CD4-positive, alpha-beta T cell treated with Interleukin-21 for 1 hour (primary cell): Measurements from ENCODE around the gene SPATA31C2.
"Not testable (repeated sequence)": the region's sequence is repeated elsewhere in the genome, so short reads cannot be mapped to it uniquely, and the experiment has no call there.

Experiments used
- DNase-seq: peaks from one replicate; pipeline ENCODE4 v3.0.0-alpha.2; 2020

SPATA31C2 gene

DNA sequence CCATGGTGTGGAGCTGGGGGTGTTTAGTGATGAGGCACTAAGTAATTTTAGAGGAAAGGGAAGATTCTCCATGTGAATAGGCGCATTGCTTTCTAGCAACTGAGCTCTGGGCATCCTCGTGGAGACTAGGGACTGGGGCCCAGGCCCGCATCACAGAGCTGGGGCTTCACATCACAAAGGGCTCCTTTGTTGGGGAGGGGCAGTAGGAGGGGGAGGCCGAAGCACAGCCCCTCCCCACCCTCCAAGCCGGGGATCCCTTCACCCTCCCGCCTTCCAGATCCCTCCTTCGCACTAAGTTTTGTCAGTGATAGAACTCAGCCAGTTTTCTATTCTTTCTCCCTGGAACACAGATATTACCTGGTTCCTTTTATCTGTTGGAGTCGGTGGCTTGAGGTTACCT is at the start of gene SPATA31C2:
Gene SPATA31C2 (minus strand): TSS at position 101 of the 400 bp plus-strand sequence. CDS start 29 bp downstream, at position 72.
- DNase-seq, result not testable (repeated sequence)

DNA sequence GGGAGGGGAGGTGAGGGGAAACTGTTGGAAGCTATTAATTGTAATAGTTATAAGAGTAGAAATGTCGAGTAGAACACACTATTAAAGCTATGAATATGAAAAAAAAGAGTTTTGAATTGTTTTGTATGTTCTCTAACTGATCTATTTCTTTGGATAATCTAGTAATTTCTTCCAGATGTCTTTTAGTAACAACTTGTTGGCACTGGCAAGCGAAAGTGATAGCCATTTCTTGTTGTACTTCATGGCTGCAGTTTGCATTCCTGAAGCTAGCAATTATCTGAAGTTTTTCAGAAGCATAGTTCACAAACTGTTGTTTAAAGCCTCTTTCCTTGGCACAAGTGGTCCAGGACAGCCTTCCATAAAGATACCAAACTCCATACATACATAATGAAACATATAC is 49.4 kb upstream of the SPATA31C2 start:
- DNase-seq, result no peak

DNA sequence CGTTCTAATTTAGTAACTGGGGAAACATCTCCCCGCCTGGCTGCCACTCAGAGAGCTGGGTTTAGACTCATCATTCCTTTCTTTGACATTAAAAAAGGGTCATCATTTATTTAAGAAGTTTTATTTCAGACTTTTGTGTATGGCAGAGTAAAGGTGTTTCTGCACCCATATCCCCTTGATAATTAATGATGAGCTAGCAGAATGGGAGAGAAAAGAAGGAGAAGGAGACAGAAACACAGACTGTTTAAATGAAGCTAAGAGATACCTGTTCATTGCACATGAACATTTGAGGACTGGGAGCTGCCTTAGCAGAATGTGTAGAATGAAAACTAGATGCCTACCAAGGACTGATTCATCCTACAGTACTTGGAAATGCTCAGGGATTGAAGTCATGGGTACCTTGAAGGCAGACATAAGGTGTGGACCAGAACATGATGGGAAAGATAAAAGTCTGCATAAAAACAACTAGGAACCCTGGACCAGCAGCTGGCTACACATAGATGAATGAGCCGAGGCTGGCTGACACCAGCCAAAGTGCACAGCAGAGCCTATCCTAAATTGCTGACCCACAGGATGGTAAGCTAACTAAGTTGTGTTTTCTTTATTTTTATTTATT is 48.3 kb upstream of the SPATA31C2 start:
- DNase-seq, result no peak

DNA sequence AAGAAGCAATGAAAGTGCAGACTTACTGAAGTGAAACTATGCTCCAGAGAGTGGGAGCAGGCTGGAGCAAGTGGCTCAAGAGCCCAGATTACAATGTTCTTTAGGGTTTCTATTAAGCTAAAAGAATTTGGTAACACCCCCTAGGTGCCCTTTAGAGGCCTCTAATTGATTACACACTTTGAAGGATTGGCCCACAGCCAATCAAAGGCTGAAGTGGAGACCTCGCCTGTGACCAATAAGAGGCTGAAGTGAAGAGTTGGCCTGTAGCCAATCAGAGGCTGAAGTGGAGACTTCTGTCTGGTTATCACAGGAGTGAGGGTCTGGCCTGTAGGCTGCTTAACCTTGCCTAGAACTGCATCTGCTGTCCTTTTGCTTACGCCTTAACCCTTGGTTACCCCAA is 46.7 kb upstream of the SPATA31C2 start:
- no peak for DNase-seq

DNA sequence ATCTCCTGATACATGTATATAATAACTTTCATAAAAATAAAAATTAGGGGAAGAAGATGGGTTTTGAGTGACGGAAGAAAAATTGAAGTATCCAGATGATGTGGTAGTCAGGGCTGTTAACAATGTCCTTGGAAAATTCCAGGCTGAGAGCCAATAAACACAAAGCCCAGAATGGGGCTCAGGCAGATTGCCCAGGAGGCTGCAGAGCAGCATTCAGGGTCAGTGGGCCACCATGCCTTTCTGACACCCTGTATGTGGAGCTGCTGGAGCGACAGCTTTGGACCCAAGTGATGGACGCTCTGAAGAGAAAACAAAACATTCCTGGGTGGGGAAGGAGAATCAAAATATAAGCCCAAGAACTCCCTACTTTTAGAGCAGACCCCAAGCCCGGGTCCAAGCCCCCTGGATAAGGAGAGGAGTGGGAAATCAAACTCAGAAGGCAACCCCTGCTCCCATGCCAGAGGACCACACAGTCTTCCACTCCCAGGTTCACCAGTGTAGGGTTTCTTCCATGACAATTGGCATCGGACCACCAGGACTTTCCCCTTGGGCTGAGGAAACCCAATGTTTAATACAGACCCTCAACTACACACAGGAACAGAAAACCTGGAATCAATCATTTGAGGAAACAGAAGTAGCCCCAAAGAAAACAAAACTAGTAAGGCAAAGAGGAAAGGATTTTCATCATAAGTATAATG is 45.7 kb upstream of the SPATA31C2 start:
- DNase-seq, result no peak

DNA sequence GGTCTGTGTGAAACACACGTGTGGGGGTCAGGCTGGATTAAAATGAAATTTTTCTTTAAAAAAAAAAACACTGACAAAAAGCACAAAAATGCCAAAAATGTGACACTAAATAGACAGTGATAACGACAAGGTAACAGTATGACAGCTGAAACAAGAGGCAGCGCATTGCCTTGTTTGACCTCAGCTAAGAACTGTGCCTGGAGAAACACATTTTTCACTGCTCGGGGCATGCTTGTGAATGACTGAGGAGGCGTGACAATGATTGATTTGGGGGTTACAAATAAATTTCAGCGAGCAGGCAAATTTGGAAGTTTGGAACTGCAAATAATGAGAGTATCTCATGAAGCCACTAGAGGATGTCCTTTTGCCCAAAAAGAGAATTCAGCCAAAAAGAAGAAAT is 44.2 kb upstream of the SPATA31C2 start:
- no peak for DNase-seq

DNA sequence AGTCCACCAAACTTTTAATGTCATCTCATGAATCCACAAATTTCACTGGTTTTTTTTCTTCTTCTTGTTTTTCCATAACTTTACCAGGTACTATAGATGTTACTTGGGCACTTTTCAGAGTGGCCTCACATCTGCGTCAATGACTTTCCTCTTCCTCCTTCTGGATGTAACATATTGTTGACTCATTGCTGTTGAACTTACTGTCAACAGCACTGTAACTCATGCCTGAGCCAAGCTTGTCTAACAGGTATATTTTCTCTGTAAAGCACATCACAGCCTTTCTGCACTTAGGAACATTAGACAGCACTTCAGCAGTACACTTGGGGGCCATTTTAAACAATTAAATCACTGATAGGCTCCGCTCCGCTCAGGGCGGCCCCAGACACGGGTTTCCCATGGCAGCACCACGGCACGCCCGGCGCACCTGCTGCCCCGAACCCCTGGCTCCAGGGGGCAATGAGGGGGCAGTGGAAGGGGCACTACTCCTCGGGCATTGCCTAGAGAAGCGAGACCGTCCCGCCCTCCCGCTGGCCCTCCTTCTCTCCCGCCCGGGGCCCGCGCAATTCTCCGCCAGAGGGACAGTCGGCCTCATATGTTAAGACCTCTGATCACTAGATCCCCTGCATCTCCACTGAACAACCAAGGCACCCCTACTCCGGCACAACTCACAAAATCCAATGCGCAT is 41.9 kb upstream of the SPATA31C2 start:
- DNase-seq, result no peak

DNA sequence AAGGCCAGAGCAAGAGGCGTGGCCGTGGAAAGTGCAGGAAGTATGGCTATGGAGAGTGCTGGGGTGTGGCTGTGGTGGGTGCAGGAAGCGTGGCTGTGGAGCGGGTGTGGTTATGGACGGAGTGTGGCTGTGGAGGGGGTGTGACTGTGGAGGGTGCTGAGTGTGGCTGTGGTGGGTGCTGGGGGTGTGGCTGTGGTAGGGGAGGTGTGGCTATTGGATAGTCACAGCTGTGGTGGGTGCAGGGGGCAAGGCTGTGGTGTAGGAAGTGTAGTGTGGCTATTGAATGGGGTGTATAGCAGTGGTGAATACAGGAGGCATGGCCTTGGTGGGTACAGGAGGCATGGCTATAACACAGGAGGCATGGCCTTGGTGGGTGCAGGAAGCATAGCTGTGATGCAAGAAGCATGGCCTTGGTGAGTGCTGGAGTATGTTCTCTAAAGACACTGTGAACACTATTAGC is 40.8 kb upstream of the SPATA31C2 start:
- peak; percentile 27 for DNase-seq

DNA sequence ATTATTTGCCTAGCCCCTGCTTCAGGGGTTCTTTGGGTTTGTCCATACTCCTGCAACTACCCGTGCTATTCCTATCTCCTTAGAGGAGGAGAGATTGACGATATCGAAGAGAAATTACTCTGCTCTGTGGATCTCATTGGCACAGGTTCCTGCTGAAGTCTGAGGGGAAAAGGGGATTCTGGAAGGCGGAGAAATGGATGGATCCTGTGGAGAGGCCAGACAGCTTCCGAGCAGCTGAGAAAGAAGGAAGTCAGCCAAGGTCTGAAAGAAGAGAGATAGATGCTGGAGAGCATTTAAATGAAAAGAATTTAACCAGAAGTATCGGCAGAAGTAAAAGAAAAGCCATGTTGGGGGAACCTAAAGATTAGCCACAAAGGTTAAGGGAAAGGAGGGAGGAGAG is 40.4 kb upstream of the SPATA31C2 start:
- DNase-seq, result no peak

DNA sequence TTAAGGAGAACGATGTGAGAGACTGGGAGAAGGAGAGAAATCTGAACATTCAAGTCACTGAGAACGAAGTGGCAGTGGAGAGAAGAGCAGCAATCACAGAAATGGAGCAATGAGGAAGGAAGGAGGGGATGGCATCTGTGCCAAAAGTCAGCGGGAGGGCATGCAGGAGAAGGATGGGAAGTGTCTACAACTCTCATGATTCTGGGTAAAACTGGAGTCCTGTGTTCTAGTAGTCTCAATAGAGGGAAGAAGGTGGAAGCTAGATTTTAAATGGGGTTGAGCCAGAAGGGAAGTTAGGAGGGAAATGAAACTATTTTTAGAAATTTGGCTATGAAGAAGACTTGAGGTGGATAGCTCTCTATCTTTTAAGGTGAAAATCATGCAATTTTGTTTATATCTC is 39.1 kb upstream of the SPATA31C2 start:
- no peak for DNase-seq

DNA sequence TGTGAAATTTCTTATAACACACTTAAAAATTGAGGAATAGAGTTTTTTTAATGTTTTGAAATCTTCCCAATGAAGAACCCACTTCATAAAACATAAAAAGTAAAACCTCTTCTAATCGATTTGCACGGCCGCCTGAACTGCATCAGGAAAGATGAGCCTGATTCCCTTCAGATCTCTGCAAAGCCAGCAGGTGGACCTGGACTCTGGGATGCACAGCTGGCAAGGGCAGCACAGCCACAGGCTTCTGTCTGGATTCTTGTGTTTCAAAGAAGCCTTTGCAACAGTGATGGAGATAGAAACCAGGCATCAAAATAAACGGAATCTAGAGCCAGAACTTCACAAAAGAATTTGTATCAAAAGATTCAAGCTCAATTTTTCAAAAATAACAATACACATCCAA is 36.0 kb upstream of the SPATA31C2 start:
- DNase-seq, result no peak

DNA sequence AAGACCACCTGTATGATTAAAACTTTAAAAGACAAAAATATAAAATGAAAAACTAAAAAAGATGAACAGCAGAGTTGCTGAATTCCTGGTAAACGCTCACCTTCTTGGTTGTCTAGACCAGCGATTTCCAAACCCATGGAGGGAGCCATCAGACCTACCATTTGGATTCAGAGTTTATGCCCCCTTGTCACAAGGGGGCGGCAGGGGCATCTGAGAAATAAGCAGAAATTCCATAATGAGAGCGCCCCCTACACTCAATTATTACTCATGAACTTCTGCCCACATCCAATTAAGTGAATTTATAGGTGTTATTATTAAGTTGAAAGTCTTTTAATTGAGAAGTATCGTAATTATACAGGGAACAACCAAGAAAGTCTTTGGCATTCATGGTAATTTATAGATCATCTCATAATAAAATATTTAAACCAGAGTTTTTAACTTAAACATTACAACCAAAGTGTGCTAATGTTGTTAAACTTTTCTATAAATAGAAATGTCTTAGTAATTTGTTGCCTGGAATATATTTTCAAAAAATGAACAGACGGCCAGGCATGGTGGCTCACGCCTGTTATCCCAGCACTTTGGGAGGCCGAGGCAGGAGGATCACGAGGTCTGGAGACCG is 35.2 kb upstream of the SPATA31C2 start:
- DNase-seq, result peak; percentile 63

DNA sequence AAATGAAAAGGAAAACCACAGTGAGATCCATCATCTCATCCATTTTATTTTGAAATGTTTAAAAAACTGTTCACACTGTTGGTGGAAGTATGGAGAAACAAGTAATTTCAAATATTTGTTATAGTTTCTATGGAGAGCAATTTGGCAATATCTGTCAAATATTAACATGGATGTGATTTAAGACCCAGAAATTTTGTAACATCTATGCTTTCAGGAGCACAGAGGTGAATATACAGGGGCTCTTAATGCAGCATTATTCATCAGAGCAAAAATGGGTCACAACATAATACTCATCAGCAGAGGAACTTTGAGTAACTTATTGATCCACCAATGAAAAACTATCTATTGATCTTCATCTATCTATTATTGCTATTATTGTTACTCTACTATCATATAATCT is 31.4 kb upstream of the SPATA31C2 start:
- DNase-seq, result no peak

DNA sequence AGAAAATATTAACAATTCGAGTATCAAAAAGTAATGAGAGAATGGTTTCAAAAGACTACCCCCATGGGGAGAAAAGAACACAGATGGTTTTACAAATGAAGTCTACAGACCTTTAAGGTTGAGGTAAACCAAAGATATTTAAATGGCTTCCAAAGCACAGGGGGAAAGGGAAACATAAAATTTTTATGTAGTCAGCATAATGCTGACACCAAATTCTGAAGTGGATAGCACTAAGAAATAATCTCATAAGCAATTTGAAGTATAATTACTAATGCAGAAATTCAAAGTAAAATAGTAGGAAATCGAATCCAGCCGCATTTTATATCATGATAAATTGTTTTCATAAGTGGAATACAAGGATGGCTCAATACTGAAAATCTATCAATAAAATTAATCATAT is 30.3 kb upstream of the SPATA31C2 start:
- no peak for DNase-seq

DNA sequence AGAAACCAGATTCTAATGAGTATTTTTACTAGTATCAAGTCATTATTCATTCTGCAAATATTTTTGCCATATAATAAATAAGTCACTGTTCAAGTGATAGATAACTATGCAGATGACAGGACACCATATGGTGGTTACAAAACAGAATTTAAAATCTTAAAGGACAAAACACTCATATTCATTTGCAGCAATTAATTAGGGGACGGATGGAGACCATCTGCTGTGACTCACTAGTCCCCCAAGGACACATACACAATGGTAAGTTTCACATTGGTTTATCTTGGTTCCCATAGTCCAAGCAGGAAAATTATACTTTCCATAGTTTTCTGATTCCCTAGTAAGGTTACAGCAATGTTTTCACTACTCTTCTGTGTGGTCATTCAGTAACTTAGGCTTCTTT is 28.4 kb upstream of the SPATA31C2 start:
- DNase-seq, result no peak

DNA sequence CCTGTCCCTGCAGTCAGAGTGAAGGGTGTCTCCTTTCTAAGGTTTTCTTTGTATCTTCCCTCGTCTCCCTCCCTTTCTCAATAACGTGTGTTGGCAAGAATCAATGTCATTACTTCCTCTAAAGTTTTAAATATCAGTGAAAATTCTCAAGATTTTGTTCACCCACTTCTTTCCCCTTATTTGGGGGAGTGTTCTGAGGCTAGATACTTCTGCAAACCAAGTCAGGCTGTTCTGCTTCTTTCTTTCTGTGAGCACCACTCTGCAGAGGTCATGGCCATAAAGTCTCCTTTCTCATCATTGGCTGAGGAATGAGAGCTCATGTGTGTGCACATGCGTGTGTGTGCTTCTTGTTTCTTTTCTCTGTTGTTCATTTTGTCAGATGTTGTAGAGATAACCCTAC is 26.6 kb upstream of the SPATA31C2 start:
- DNase-seq, result no peak

DNA sequence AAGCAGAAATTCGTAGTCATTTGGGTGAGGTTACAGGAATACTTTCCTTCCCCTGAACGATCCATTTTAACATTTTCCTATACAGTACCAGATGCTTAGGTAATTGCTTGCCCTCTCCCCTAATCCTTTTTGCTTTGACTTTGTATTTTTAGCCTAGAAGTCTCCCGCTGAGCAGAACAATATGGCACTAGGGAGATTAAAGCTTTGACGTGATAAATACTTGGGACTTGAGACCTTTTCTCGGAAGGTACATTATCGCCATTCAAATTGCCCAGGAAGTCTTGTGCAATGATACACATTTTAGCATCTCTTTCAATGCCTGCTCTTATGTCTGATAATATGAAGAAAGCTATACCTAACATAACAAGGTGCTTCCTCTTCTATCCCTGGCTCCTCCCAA is 22.9 kb upstream of the SPATA31C2 start:
- no peak for DNase-seq

DNA sequence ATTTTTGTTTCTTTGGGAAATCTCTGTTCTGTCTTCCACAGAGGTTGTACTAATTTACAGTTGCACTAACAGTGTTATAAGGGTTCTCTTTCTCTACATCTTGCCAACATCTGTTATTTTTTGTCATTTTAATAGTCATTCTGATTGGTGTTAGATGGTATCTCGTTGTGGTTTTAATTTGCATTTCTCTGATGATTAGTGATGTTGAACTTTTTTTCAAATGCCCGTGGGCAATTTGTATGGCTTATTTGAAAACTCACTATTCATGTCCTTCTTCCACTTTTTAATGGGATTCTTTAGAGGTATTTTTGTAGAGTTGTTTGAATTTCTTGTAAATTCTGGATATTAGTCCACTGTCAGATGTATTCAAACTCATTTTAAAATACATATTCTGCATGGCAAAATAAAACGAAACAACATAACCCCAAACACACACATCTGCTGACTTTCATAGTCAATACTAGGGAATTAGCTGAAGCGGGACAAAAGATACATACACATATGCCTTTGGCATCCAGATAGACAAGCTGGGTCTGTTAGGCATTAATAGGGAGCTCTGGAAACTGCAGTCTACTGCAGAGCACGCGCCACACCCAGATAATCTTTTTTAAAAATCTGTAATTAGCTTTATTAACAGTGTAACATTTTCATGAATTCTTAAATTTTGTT is 5.8 kb upstream of the SPATA31C2 start:
- DNase-seq, result no peak

DNA sequence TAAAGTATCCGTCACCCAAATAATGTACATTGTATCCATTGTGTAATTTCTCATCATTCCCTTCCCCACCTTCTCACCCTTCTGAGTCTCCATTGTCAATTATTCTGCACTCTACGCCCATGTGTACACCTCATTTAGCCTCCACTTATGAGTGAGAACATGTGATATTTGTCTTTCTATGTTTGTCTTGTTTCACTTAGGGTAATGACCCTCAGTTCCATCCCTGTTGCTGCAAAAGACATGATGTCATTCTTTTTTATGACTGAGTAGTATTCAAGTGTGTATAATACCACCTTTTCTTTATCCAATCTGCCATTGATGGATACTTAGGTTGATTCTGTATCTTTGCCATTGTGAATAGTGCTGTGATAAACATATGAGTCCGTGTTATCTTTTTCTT is 4.9 kb upstream of the SPATA31C2 start:
- no peak for DNase-seq

DNA sequence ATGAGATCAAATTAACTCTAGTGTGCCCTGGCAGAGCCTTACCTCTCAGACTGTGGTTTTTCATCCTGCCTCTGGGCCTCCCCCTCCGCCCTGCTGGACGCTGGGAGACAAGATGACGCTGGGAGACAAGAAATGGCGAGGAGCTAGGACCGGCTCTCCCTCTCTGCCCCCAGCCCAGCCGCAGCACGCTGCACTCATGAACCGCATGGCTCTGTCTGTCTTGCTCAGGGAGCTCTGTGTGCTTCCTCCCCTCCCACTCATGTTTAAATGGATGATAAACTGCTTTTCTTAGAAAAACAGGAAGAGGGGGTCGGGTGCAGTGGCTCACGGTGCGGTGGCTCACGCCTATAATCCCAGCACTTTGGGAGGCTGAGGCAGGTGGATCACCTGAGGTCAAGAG is 4.7 kb downstream of the SPATA31C2 start:
- not testable (repeated sequence) for DNase-seq

DNA sequence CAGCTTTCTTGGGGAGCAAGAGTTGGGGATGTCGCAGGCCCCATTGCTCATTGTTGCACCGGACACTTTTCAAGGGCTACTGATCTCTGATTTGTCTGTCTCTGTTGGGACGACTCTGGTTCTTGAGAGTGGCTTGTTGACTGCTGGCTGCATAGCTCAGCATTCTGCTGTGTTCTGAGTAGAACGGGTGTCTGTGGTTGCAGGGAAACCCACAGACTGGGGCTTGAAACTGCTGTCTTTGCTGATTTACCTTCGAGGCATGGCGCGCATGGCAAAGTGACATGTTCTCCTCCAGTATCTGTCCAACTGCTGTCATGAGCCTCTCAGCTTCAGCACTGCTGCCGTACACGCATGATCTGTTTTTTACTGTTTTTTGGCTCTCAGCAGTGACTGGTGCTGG is 8.7 kb downstream of the SPATA31C2 start:
- not testable (repeated sequence) for DNase-seq

DNA sequence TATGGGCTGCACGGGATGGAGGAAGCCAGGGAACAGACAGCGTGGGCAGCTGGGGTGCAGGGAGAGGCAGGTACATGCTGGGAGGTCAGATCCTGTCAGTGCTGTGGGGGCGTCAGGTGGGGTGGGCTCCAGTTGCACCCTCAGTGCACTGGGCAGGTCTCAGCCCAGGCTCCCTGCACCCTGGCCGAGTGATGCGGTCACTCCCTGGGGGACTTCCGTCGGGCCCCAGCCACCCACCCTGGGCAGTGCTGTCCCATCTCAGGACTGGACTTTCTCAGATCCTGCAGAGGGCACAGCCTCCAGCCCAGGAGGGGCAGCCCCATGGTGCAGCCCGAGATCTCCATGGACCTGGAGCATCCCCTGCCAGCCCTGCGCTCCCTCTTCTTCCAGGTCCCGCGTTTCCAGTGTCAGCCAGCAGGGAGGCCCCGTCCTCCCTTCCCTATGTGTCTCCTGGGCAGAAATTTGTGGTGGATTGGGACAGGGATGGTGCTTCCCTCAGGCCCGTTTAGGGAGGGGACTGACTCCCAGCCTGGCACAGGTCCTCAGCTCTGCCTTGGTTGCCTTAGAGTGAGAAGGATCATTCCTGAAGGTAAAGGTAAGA is 10.5 kb downstream of the SPATA31C2 start:
- not testable (repeated sequence) for DNase-seq

DNA sequence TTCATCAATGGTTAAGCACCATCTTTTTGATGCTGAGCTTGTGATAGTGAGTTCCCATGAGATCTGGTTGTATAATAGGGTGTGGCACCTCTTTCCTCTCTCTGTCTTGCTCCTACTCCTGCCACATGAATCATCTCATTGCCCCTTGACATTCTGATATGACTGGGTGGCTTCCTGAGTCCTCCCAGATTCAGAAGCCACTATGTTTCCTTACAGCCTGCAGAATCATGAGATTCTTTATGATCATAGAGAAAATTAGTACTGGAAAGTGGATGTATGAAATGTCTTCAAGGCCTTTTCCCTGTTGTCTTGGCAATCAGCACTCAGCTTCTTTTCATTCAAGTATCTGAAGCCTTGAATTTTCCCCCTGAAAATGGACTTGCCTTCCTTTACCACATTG is 14.9 kb downstream of the SPATA31C2 start:
- DNase-seq, result not testable (repeated sequence)
